22Rv1 (cell line): ENCODE data around the gene THRB.

Experiments
- H3K27ac ChIP-seq: fragments of 450-650 bp; 2 replicates; pipeline ENCODE4 v1.5.1; 2017
- CTCF ChIP-seq: fragments of 450-650 bp; IDR thresholded peaks from 2 replicates; pipeline ENCODE4 v1.5.1; 2017; ENCODE audit warnings: mild to moderate bottlenecking
- ZFX ChIP-seq: fragments of 450-650 bp; IDR thresholded peaks from 2 replicates; pipeline ENCODE4 v1.6.1; 2017; ENCODE audit warnings: antibody characterized with exemption, borderline replicate concordance

Gene THRB

GRCh38 chr3:24133436-24133835 is 361.2 kb downstream of the THRB start:
- H3K27ac ChIP-seq = peak overlapping the region; percentile 88

GRCh38 chr3:24129549-24129948 is 365.1 kb downstream of the THRB start:
- H3K27ac ChIP-seq = peak overlapping the region; percentile 53
- no peak for TF ChIP-seq CTCF
- TF ChIP-seq ZFX = no peak

More at GRCh38 chr3:24133436-24133835, 361.2 kb downstream of the THRB start:
- TF ChIP-seq CTCF = no peak
- no peak for TF ChIP-seq ZFX

- peak overlapping the region; percentile 53 for H3K27ac ChIP-seq
Observed at GRCh38 chr3:24128199-24129005, 366.2 kb downstream of the THRB start.

GRCh38 chr3:24123596-24123995 is 371.1 kb downstream of the THRB start:
- H3K27ac ChIP-seq = no peak overlapping the region
- no peak for TF ChIP-seq CTCF
- no peak for TF ChIP-seq ZFX

More at GRCh38 chr3:24128199-24129005, 366.2 kb downstream of the THRB start:
- TF ChIP-seq CTCF = no peak
- no peak for TF ChIP-seq ZFX

GRCh38 chr3:24120434-24120833 is 374.2 kb downstream of the THRB start:
- TF ChIP-seq ZFX (no peak), CTCF (no peak)
- no peak overlapping the region for H3K27ac ChIP-seq

GRCh38 chr3:24119321-24119751 is 375.3 kb downstream of the THRB start:
- no peak for TF ChIP-seq ZFX
- no peak for TF ChIP-seq CTCF
- H3K27ac ChIP-seq = peak overlapping the region; percentile 19; the same call in 1 of the 2 replicates

- TF ChIP-seq CTCF (no peak), ZFX (no peak)
- 0 out of 2 replicates have a peak overlapping the region, but pooled peaks have one; percentile 10 for H3K27ac ChIP-seq
Observed at GRCh38 chr3:24117508-24117907, 377.1 kb downstream of the THRB start.
